Measurements from ENCODE around the gene ALPG. TPM values are rescaled to one million over a fixed set of nuclear protein-coding genes. Genes with fewer than 3 reads are reported as not detected.

ALPG gene
- total and polyA plus RNA-seq, 9 of the 15 experiments (the other 6 are each of a cell fraction or from before 2014, with no cell fraction given): not detected

DNA sequence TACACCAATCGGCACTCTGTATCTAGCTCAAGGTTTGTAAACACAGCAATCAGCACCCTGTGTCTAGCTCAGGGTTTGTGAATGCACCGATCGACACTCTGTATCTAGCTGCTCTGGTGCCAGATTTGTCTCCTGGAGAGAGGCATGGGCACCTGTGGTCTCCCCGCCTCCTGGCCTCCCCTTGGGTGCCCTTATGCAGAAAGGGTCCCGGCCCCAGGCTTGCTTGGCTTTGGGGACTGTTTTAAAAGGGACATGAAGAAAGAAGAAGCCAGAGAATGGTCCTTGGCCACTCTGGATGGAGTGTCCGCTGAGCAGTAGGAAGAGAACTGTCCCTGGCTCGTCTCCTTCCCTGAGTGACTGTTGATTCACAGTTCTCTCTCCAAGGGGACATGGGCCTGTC, 39.6 kb upstream of the ALPG start:
- Histone ChIP-seq H3K4me3 (no peak overlapping the region), H3K9ac (ENCODE audit: insufficient read depth in 1 of 2, low read depth in 2 of 2, low read length in 2 of 2) (no peak overlapping the region), H3K36me3 (ENCODE audit: control insufficient read depth, insufficient read depth, low read length) (no peaks in the 10 kb centered on the region), H2AFZ (ENCODE audit: low read depth, low read length) (no peak overlapping the region), H3K4me1 (replicated peaks in 1 of 2; ENCODE audit: control insufficient read depth in 2 of 2, insufficient read depth in 2 of 2, low read length in 2 of 2) (peaks cover 0 to 6% of the 10 kb centered on the region in 2 experiments; a peak in 1 of 5 replicates), H3K27me3 (ENCODE audit: control insufficient read depth in 2 of 2, insufficient read depth in 2 of 2, low read length in 2 of 2) (peaks cover 0 to 13% of the 10 kb centered on the region in 2 experiments; a peak in 1 of 5 replicates), H3K9me1 (ENCODE audit: control insufficient read depth, insufficient read depth, low read length) (no peaks in the 10 kb centered on the region), H3K9me3 (replicated peaks; ENCODE audit: control insufficient read depth, insufficient read depth, low read depth, low read length) (no peaks in the 10 kb centered on the region), H4K20me1 (replicated peaks; ENCODE audit: control insufficient read depth, insufficient read depth, low read length) (no peaks in the 10 kb centered on the region), H3K27ac (ENCODE audit: extremely low read depth, low read depth, low read length) (no peak overlapping the region), H3K4me2 (ENCODE audit: insufficient read depth, low read length) (no peak overlapping the region), H3K79me2 (ENCODE audit: control insufficient read depth, insufficient read depth, low read length) (no peaks in the 10 kb centered on the region)
- intact Hi-C loops (cut with micrococcal nuclease) (loop anchor here (5.0 kb wide), 1 partner anchor 75 kb away; no protein-coding TSS in a partner anchor), in situ Hi-C loops (cut with MboI) (no loop called here)
- ChIA-PET POLR2A (no interaction called here), CTCF (ENCODE audit: low intra/inter-chr PET ratio) (interaction anchor here (0.6 kb wide), 1 partner anchor 29 kb away, joined by 3 read pairs; no protein-coding TSS in a partner anchor)
- ATAC-seq: no peak
- DNase-seq (ENCODE audit: extremely low read depth in 1 of 4, low spot score in 3 of 4): no peak
- no TSS peak for BruUV-seq (replicated peaks)
- no peak for FAIRE-seq
- WGBS (ENCODE audit: insufficient coverage, low coverage, missing lambda C conversion rate): 0% methylated on average over 5 of the region's 7 CpGs
- TF ChIP-seq, protein P1, sequence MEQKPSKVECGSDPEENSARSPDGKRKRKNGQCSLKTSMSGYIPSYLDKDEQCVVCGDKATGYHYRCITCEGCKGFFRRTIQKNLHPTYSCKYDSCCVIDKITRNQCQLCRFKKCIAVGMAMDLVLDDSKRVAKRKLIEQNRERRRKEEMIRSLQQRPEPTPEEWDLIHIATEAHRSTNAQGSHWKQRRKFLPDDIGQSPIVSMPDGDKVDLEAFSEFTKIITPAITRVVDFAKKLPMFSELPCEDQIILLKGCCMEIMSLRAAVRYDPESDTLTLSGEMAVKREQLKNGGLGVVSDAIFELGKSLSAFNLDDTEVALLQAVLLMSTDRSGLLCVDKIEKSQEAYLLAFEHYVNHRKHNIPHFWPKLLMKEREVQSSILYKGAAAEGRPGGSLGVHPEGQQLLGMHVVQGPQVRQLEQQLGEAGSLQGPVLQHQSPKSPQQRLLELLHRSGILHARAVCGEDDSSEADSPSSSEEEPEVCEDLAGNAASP (IDR thresholded peaks at IDR 0.05): no peak
- TF ChIP-seq EZH2 (IDR thresholded peaks at IDR 0.05; ENCODE audit: borderline replicate concordance, low read depth, low read length) (no peak), CXXC5 (CRISPR knock-in tag; IDR thresholded peaks at IDR 0.05) (no peak), ZNF57 (CRISPR knock-in tag; IDR thresholded peaks at IDR 0.05) (no peak), ZBTB7A (IDR thresholded peaks at IDR 0.05; ENCODE audit: borderline replicate concordance, control insufficient read depth, low read depth, low read length) (no peak), FOXJ2 (tag; IDR thresholded peaks at IDR 0.05) (no peak), SMARCA5 (IDR thresholded peaks at IDR 0.05) (no peak), ATF3 (IDR thresholded peaks at IDR 0.05) (no peak), ATF3 (CRISPR knock-in tag; conservative IDR thresholded peaks at IDR 0.05) (no peak)
- TF ChIP-seq, protein P2, sequence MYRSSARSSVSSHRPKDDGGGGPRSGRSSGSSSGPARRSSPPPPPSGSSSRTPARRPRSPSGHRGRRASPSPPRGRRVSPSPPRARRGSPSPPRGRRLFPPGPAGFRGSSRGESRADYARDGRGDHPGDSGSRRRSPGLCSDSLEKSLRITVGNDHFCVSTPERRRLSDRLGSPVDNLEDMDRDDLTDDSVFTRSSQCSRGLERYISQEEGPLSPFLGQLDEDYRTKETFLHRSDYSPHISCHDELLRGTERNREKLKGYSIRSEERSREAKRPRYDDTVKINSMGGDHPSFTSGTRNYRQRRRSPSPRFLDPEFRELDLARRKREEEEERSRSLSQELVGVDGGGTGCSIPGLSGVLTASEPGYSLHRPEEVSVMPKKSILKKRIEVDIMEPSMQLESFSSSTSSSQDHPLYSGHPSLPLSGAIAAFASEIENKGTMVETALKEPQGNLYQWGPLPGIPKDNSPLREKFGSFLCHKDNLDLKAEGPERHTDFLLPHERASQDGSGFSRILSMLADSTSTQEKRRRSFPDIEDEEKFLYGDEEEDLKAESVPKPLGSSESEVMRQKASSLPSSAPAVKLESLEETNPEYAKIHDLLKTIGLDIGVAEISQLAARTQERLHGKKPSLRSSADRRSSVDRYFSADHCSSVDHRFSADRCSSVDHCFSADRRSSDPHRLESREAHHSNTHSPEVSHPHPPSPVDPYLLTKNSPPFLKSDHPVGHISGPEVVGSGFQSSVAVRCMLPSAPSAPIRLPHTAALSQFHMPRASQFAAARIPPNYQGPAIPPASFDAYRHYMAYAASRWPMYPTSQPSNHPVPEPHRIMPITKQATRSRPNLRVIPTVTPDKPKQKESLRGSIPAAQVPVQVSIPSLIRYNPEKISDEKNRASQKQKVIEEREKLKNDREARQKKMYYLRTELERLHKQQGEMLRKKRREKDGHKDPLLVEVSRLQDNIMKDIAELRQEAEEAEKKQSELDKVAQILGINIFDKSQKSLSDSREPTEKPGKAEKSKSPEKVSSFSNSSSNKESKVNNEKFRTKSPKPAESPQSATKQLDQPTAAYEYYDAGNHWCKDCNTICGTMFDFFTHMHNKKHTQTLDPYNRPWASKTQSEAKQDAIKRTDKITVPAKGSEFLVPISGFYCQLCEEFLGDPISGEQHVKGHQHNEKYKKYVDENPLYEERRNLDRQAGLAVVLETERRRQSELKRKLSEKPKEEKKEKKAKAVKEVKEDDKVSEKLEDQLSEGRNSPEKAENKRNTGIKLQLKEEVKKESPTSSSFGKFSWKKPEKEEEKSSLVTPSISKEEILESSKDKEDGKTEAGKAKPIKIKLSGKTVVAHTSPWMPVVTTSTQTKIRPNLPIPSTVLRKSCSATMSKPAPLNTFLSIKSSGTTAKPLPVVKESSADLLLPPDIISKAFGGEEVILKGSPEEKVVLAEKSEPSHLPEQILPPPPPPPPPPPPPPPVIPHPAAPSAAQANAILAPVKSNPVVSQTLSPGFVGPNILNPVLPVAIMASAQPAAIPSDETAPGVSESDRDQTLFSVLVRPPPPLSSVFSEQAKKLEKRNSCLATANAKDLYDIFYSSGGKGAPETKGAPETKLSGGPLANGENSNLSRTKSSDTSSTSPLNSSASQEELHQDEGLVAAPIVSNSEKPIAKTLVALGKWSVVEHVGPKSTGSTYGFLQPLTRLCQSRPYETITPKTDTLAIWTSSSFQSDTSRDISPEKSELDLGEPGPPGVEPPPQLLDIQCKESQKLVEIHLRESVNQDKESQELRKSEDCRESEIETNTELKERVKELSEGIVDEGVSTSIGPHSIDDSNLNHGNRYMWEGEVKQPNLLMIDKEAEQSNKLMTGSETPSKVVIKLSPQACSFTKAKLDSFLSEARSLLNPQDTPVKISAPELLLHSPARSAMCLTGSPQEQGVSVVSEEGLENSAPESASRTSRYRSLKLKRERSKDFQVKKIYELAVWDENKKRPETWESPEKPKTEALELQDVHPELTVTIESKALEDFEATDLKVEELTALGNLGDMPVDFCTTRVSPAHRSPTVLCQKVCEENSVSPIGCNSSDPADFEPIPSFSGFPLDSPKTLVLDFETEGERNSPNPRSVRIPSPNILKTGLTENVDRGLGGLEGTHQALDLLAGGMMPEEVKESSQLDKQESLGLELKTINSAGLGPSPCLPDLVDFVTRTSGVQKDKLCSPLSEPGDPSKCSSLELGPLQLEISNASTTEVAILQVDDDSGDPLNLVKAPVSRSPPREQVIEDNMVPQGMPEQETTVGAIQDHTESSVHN (IDR thresholded peaks at IDR 0.05; ENCODE audit: borderline replicate concordance in 1 of 2, low read depth in 1 of 2): no peak
- TF ChIP-seq, protein P3, sequence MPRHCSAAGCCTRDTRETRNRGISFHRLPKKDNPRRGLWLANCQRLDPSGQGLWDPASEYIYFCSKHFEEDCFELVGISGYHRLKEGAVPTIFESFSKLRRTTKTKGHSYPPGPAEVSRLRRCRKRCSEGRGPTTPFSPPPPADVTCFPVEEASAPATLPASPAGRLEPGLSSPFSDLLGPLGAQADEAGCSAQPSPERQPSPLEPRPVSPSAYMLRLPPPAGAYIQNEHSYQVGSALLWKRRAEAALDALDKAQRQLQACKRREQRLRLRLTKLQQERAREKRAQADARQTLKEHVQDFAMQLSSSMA (CRISPR knock-in tag; IDR thresholded peaks at IDR 0.05): no peak
